Measurements from ENCODE around the gene GPR160. TPM values are rescaled to one million over a fixed set of nuclear protein-coding genes. Genes with fewer than 3 reads are reported as not detected.

The GPR160 gene
- total and polyA plus RNA-seq, 2 of the 13 experiments (the other 11 are each of a cell fraction or from before 2014, with no cell fraction given) = 12.1 to 23.2 TPM

DNA sequence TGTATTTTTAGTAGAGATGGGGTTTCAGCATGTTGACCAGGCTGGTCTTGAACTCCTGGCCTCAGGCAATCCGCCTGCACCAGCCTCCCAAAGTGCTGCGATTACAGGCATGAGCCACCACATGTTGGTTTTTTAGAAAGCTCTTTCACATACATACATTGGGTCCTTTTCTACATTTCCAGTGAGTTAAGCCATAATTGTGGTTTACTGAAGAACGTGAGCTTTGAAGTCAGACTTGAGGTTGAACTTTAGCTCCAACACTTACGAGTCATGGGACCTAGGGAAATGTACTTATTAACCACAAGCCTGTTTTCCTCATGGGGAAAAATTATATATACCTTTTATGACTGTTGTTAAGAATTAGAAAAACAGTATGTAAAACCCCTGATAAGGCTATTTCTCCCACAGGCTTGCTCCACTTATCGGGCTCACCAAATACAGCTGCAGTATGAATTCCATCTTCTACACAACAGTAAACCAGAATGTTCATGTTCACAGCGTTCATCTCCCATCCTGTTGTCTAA is 39.0 kb downstream of the GPR160 start (continued):
- TF ChIP-seq LRRFIP1 (CRISPR knock-in tag; conservative IDR thresholded peaks at IDR 0.05) (no peak), RFXANK (CRISPR knock-in tag; IDR thresholded peaks at IDR 0.05) (no peak), TBX3 (IDR thresholded peaks at IDR 0.05; ENCODE audit: borderline replicate concordance) (peak; percentile 54; the same call in 1 of the 2 replicates), ZNF30 (CRISPR knock-in tag; IDR thresholded peaks at IDR 0.05) (no peak), THAP11 (CRISPR knock-in tag; IDR thresholded peaks at IDR 0.05) (no peak), ZBTB2 (CRISPR knock-in tag; IDR thresholded peaks at IDR 0.05; ENCODE audit: low read depth) (no peak), ZNF382 (CRISPR knock-in tag; IDR thresholded peaks at IDR 0.05; ENCODE audit: borderline replicate concordance) (no peak), KAT2B (IDR thresholded peaks at IDR 0.05; ENCODE audit: borderline replicate concordance, low read depth, low read length) (no peak), ZNF850 (CRISPR knock-in tag; conservative IDR thresholded peaks at IDR 0.05) (no peak), ZBTB34 (CRISPR knock-in tag; IDR thresholded peaks at IDR 0.05) (no peak), ZNF280B (CRISPR knock-in tag; IDR thresholded peaks at IDR 0.05; ENCODE audit: borderline replicate concordance) (no peak), ZFP90 (CRISPR knock-in tag; IDR thresholded peaks at IDR 0.05; ENCODE audit: borderline replicate concordance) (no peak), ZNF839 (CRISPR knock-in tag; IDR thresholded peaks at IDR 0.05; ENCODE audit: borderline replicate concordance) (no peak), MTF1 (CRISPR knock-in tag; IDR thresholded peaks at IDR 0.05) (no peak), BHLHE40 (IDR thresholded peaks at IDR 0.05; ENCODE audit: low read length) (peak; percentile 83), NONO (IDR thresholded peaks at IDR 0.05) (no peak), NONO (CRISPR knock-in tag; conservative IDR thresholded peaks at IDR 0.05) (no peak)
- TF ChIP-seq, protein P1, sequence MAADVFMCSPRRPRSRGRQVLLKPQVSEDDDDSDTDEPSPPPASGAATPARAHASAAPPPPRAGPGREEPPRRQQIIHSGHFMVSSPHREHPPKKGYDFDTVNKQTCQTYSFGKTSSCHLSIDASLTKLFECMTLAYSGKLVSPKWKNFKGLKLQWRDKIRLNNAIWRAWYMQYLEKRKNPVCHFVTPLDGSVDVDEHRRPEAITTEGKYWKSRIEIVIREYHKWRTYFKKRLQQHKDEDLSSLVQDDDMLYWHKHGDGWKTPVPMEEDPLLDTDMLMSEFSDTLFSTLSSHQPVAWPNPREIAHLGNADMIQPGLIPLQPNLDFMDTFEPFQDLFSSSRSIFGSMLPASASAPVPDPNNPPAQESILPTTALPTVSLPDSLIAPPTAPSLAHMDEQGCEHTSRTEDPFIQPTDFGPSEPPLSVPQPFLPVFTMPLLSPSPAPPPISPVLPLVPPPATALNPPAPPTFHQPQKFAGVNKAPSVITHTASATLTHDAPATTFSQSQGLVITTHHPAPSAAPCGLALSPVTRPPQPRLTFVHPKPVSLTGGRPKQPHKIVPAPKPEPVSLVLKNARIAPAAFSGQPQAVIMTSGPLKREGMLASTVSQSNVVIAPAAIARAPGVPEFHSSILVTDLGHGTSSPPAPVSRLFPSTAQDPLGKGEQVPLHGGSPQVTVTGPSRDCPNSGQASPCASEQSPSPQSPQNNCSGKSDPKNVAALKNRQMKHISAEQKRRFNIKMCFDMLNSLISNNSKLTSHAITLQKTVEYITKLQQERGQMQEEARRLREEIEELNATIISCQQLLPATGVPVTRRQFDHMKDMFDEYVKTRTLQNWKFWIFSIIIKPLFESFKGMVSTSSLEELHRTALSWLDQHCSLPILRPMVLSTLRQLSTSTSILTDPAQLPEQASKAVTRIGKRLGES (CRISPR knock-in tag; IDR thresholded peaks at IDR 0.05; ENCODE audit: borderline replicate concordance) = no peak
